ENCODE results near the gene ARID1B. TPM values are rescaled to one million over a fixed set of nuclear protein-coding genes. Genes with fewer than 3 reads are reported as not detected.

Gene ARID1B
- total RNA-seq, 1 experiment from 2014 or later: 63.9 TPM

GRCh38 chr6:157096522-157096921, 319.3 kb downstream of the ARID1B start:
- Mint-ChIP-seq H3K4me3 (ENCODE audit: unreplicated experiment) (no peak overlapping the region), H3K9me3 (ENCODE audit: unreplicated experiment) (no peaks in the 10 kb centered on the region), H3K36me3 (ENCODE audit: insufficient read depth, unreplicated experiment) (peaks cover 20% of the 10 kb centered on the region), H3K4me1 (ENCODE audit: insufficient read depth, unreplicated experiment) (no peaks in the 10 kb centered on the region), H3K27me3 (ENCODE audit: insufficient read depth, unreplicated experiment) (no peaks in the 10 kb centered on the region), H3K27ac (ENCODE audit: low read depth, unreplicated experiment) (peak overlapping the region; percentile 22)
- ChIA-PET CTCF (interaction anchor here (0.6 kb wide), 1 partner anchor 22 kb away, joined by 3 read pairs; no protein-coding TSS in a partner anchor), POLR2A (no interaction called here)
- intact Hi-C loops (cut with micrococcal nuclease): no loop called here
- DNase-seq (ENCODE audit: unreplicated experiment): no peak
- no peak for TF ChIP-seq CTCF (IDR thresholded peaks at IDR 0.05; ENCODE audit: unreplicated experiment)
- BruUV-seq (replicated peaks): no TSS peak

GRCh38 chr6:157097255-157097955, 320.2 kb downstream of the ARID1B start:
- no peaks in the 10 kb centered on the region for H3K27me3 Mint-ChIP-seq (ENCODE audit: insufficient read depth, unreplicated experiment)
- POLR2A ChIA-PET: no interaction called here
- no peak for DNase-seq (ENCODE audit: unreplicated experiment)
- H3K9me3 Mint-ChIP-seq (ENCODE audit: unreplicated experiment): no peaks in the 10 kb centered on the region
- TF ChIP-seq CTCF (IDR thresholded peaks at IDR 0.05; ENCODE audit: unreplicated experiment): no peak
- no peak overlapping the region for H3K4me3 Mint-ChIP-seq (ENCODE audit: unreplicated experiment)
- H3K27ac Mint-ChIP-seq (ENCODE audit: low read depth, unreplicated experiment): no peak overlapping the region
- peaks cover 20% of the 10 kb centered on the region for H3K36me3 Mint-ChIP-seq (ENCODE audit: insufficient read depth, unreplicated experiment)
- CTCF ChIA-PET: no interaction called here
- intact Hi-C loops (cut with micrococcal nuclease): no loop called here
- no peaks in the 10 kb centered on the region for H3K4me1 Mint-ChIP-seq (ENCODE audit: insufficient read depth, unreplicated experiment)
- BruUV-seq (replicated peaks): no TSS peak

- no peak for DNase-seq (ENCODE audit: unreplicated experiment)
- intact Hi-C loops (cut with micrococcal nuclease): no loop called here
- TF ChIP-seq CTCF (IDR thresholded peaks at IDR 0.05; ENCODE audit: unreplicated experiment): no peak
- POLR2A ChIA-PET: interaction anchor here (1.5 kb wide), 1 partner anchor 9 kb away, joined by 3 read pairs; no protein-coding TSS in a partner anchor
- no peaks in the 10 kb centered on the region for H3K4me1 Mint-ChIP-seq (ENCODE audit: insufficient read depth, unreplicated experiment)
- no peak overlapping the region for H3K27ac Mint-ChIP-seq (ENCODE audit: low read depth, unreplicated experiment)
- BruUV-seq (replicated peaks): no TSS peak
- H3K27me3 Mint-ChIP-seq (ENCODE audit: insufficient read depth, unreplicated experiment): no peaks in the 10 kb centered on the region
- CTCF ChIA-PET: no interaction called here
- no peak overlapping the region for H3K4me3 Mint-ChIP-seq (ENCODE audit: unreplicated experiment)
- no peaks in the 10 kb centered on the region for H3K9me3 Mint-ChIP-seq (ENCODE audit: unreplicated experiment)
- peaks cover 17% of the 10 kb centered on the region for H3K36me3 Mint-ChIP-seq (ENCODE audit: insufficient read depth, unreplicated experiment)
Measured at GRCh38 chr6:157098999-157099398, 321.8 kb downstream of the ARID1B start.

GRCh38 chr6:157099912-157100593, 322.9 kb downstream of the ARID1B start:
- no peaks in the 10 kb centered on the region for H3K9me3 Mint-ChIP-seq (ENCODE audit: unreplicated experiment)
- TF ChIP-seq CTCF (IDR thresholded peaks at IDR 0.05; ENCODE audit: unreplicated experiment): no peak
- no peak overlapping the region for H3K4me3 Mint-ChIP-seq (ENCODE audit: unreplicated experiment)
- CTCF ChIA-PET: no interaction called here
- H3K27ac Mint-ChIP-seq (ENCODE audit: low read depth, unreplicated experiment): no peak overlapping the region
- POLR2A ChIA-PET: interaction anchor here (1.5 kb wide), 1 partner anchor 10 kb away, joined by 3 read pairs; no protein-coding TSS in a partner anchor
- no TSS peak for BruUV-seq (replicated peaks)
- no peaks in the 10 kb centered on the region for H3K4me1 Mint-ChIP-seq (ENCODE audit: insufficient read depth, unreplicated experiment)
- H3K27me3 Mint-ChIP-seq (ENCODE audit: insufficient read depth, unreplicated experiment): no peaks in the 10 kb centered on the region
- no peak for DNase-seq (ENCODE audit: unreplicated experiment)
- H3K36me3 Mint-ChIP-seq (ENCODE audit: insufficient read depth, unreplicated experiment): peaks cover 14% of the 10 kb centered on the region
- intact Hi-C loops (cut with micrococcal nuclease): no loop called here

All from MCF 10A (cell line).